Adrenal gland (tissue), 5 donors: ENCODE results near the gene EIF2S2.

ENCODE experiments used
- CTCF ChIP-seq, 6 experiments: fragments of 450-650 bp in 4 of 6; fragments of 200-600 bp in 2 of 6; sonication (generic) in 1 of 6; IDR thresholded peaks; 1 replicate in 5 of 6; 2 replicates in 1 of 6; pipeline versions ENCODE4 v1.5.1 to v1.8.0; 2016 to 2021; ENCODE audit warnings: antibody characterized with exemption in 6 of 6, mild to moderate bottlenecking in 2 of 6, moderate library complexity in 1 of 6
- POLR2A ChIP-seq, 2 donors: fragments of 450-650 bp; IDR thresholded peaks; one replicate each; pipeline ENCODE4 v1.6.1; 2017; ENCODE audit warnings: antibody characterized with exemption in 2 of 2, mild to moderate bottlenecking in 2 of 2, moderate library complexity in 1 of 2
- donor health status: DM: no; HTN: no; CAD: no.

GRCh38 chr20:34088305-34089174, 23.5 kb downstream of the EIF2S2 start:
- no peak for TF ChIP-seq CTCF (IDR thresholded peaks at IDR 0.05)
- no peak for TF ChIP-seq POLR2A (IDR thresholded peaks at IDR 0.05)
